Measurements from ENCODE around the gene ZNF652.

The ZNF652 gene

DNA sequence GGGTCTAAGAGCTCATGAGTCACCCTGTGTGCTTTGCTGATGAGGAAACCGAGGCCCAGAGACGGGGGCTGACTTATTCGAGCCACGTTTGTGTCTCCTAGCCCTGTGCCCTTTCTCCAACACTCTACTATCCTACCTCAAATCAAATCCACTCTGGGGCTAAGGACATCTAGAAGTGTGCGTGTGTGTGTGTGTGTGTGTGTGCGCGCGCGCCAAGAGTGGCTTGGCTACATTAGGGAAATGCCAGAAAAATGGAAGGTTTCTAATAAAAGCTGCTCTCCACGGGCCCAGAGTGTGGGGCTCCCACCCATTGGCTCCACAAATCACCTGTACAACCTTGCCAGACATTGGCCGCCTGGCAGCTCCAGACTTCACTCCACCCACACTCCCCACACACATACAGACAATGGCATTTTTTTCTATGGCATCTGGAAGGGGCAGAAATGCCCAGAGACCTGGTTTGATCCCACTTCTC, 101.2 kb downstream of the ZNF652 start:
- Histone ChIP-seq H3K36me3 (ENCODE audit: control insufficient read depth in 1 of 2, insufficient read depth in 2 of 2, low read length in 2 of 2) (no peaks in the 10 kb centered on the region), H3K79me1 (ENCODE audit: low read length) (peaks cover 17% of the 10 kb centered on the region), H3K4me3 (ENCODE audit: low read depth, low read length) (no peak overlapping the region), H3K27me3 (ENCODE audit: insufficient read depth, low read length) (no peaks in the 10 kb centered on the region), H3K14ac (ENCODE audit: low read length) (peak overlapping the region; percentile 71), H2AFZ (ENCODE audit: insufficient read depth, low read length, poor library complexity) (peak overlapping the region; percentile 82), H3K18ac (ENCODE audit: low read length) (peak overlapping the region; percentile 90), H4K8ac (ENCODE audit: low read depth, low read length) (peak overlapping the region; percentile 95), H2BK12ac (ENCODE audit: low read length) (peak overlapping the region; percentile 86), H3K23ac (ENCODE audit: low read length) (no peak overlapping the region), H4K91ac (ENCODE audit: low read depth, low read length) (peak overlapping the region; percentile 98), H3K4me2 (ENCODE audit: low read length) (peak overlapping the region; percentile 71), H2AK5ac (ENCODE audit: low read length) (peak overlapping the region; percentile 28), H3K27ac (ENCODE audit: low read depth, low read length) (peak overlapping the region; percentile 95), H2BK5ac (ENCODE audit: low read depth, low read length, poor library complexity) (peak overlapping the region; percentile 95), H3K9ac (ENCODE audit: low read length) (no peak overlapping the region), H3K79me2 (ENCODE audit: control insufficient read depth, insufficient read depth, low read length, poor library complexity) (peaks cover 4% of the 10 kb centered on the region), H2BK120ac (ENCODE audit: insufficient read depth, low read length, poor library complexity) (peak overlapping the region; percentile 97), H3K4me1 (ENCODE audit: control insufficient read depth in 1 of 2, insufficient read depth in 2 of 2, low read length in 2 of 2) (peaks cover 15 to 16% of the 10 kb centered on the region in 2 experiments), H4K12ac (ENCODE audit: low read depth, low read length) (peak overlapping the region; percentile 89), H3K9me3 (ENCODE audit: insufficient read depth, low read depth, low read length) (no peaks in the 10 kb centered on the region), H3K4ac (ENCODE audit: low read depth, low read length) (peak overlapping the region; percentile 0)
- DNase-seq = no peak
- no CpG with 5 or more reads among the region's 11 CpGs for WGBS (ENCODE audit: extremely low coverage, insufficient coverage, insufficient read length)

DNA sequence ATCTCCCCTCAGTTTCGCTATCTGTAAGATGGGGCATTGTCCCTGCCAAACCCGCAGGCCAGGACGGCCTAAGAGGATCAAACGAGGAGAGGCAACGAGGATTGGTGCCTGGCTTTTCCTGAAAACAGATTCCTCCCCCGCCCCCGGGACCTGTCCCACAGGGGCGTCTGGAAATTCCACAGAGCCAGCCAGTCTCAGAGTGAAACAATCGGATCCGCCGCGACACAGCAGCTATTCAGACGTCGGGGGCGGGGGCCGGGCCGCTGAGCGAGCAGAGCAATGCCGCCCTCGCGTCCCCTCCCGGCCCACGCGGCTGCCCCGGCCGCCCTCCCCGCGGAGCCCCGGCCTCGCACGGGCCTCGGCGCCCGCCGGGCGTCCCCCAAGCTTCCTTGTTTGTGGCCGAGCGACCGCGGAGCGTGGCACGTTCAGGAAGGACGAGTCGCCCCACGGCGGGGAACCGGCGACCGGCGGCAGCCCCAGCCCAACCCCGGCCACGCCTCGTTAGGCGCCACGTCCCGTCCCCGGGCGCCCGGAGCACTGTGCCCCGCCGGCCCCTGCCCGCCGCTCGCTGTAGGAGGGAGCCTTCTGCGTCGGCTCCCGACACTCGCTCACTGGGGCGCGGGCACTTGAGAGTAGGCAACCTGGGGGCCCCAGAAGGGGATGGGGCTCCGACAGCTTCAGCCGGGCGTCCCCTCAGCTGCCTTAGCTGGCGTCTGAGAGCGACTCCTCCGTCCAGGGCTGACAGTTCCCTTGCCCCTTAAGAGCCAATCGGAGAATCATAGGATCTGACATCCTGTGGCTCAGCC, 101.8 kb downstream of the ZNF652 start:
- peak overlapping the region; percentile 95 for H4K8ac ChIP-seq (ENCODE audit: low read depth, low read length)

DNA sequence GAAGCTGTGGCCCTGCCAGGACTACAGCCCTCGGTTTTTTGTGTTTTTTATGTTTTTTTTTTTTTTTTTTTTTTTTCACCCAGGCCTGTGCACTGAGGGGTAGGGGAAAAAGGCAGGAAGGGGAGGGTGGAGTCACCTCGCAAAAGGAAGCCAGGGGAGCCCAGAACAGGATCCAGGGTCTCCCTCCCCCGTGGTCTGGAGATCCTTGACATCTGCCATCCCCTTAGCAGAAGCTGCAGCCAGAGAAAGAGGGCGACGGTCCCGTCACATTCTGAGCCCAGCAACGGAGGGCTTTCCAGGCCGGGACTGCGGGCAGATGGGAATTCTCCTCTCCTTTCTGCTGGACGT, 102.4 kb downstream of the ZNF652 start:
- peak overlapping the region; percentile 67 for H4K12ac ChIP-seq (ENCODE audit: low read depth, low read length)
- H3K79me1 ChIP-seq (ENCODE audit: low read length) = peaks cover 17% of the 10 kb centered on the region
- no peaks in the 10 kb centered on the region for H3K27me3 ChIP-seq (ENCODE audit: insufficient read depth, low read length)

More for the DNA sequence above, 101.8 kb downstream of the ZNF652 start:
- Histone ChIP-seq H4K12ac (ENCODE audit: low read depth, low read length) (peak overlapping the region; percentile 89), H2BK5ac (ENCODE audit: low read depth, low read length, poor library complexity) (peak overlapping the region; percentile 95), H3K79me1 (ENCODE audit: low read length) (peaks cover 17% of the 10 kb centered on the region), H2AK5ac (ENCODE audit: low read length) (peak overlapping the region; percentile 60), H2BK12ac (ENCODE audit: low read length) (peak overlapping the region; percentile 86), H3K23ac (ENCODE audit: low read length) (no peak overlapping the region), H2BK120ac (ENCODE audit: insufficient read depth, low read length, poor library complexity) (peak overlapping the region; percentile 97), H3K4ac (ENCODE audit: low read depth, low read length) (peak overlapping the region; percentile 76), H4K91ac (ENCODE audit: low read depth, low read length) (peak overlapping the region; percentile 98), H3K14ac (ENCODE audit: low read length) (peak overlapping the region; percentile 71), H3K4me2 (ENCODE audit: low read length) (peak overlapping the region; percentile 71), H3K4me3 (ENCODE audit: low read depth, low read length) (peak overlapping the region; percentile 66), H3K79me2 (ENCODE audit: control insufficient read depth, insufficient read depth, low read length, poor library complexity) (peaks cover 4% of the 10 kb centered on the region), H3K9ac (ENCODE audit: low read length) (peak overlapping the region; percentile 64), H3K27me3 (ENCODE audit: insufficient read depth, low read length) (no peaks in the 10 kb centered on the region), H3K36me3 (ENCODE audit: control insufficient read depth in 1 of 2, insufficient read depth in 2 of 2, low read length in 2 of 2) (no peaks in the 10 kb centered on the region), H3K27ac (ENCODE audit: low read depth, low read length) (peak overlapping the region; percentile 95), H3K18ac (ENCODE audit: low read length) (peak overlapping the region; percentile 90), H3K4me1 (ENCODE audit: control insufficient read depth in 1 of 2, insufficient read depth in 2 of 2, low read length in 2 of 2) (peaks cover 15 to 16% of the 10 kb centered on the region in 2 experiments), H3K9me3 (ENCODE audit: insufficient read depth, low read depth, low read length) (no peaks in the 10 kb centered on the region), H2AFZ (ENCODE audit: insufficient read depth, low read length, poor library complexity) (peak overlapping the region; percentile 82)
- WGBS (ENCODE audit: extremely low coverage, insufficient coverage, insufficient read length) = no CpG with 5 or more reads among the region's 77 CpGs
- DNase-seq = peak; percentile 75 to 78

GRCh38 chr17:49258394-49258793, 103.7 kb downstream of the ZNF652 start:
- Histone ChIP-seq H3K27ac (ENCODE audit: low read depth, low read length) (no peak overlapping the region), H3K14ac (ENCODE audit: low read length) (no peak overlapping the region), H3K36me3 (ENCODE audit: control insufficient read depth in 1 of 2, insufficient read depth in 2 of 2, low read length in 2 of 2) (no peaks in the 10 kb centered on the region), H3K23ac (ENCODE audit: low read length) (no peak overlapping the region), H3K4me1 (ENCODE audit: control insufficient read depth in 1 of 2, insufficient read depth in 2 of 2, low read length in 2 of 2) (peaks cover 15 to 16% of the 10 kb centered on the region in 2 experiments), H3K4ac (ENCODE audit: low read depth, low read length) (no peak overlapping the region), H3K79me1 (ENCODE audit: low read length) (peaks cover 17% of the 10 kb centered on the region), H3K4me2 (ENCODE audit: low read length) (no peak overlapping the region), H3K79me2 (ENCODE audit: control insufficient read depth, insufficient read depth, low read length, poor library complexity) (peaks cover 4% of the 10 kb centered on the region), H2AK5ac (ENCODE audit: low read length) (no peak overlapping the region), H3K9ac (ENCODE audit: low read length) (no peak overlapping the region), H4K91ac (ENCODE audit: low read depth, low read length) (no peak overlapping the region), H2BK5ac (ENCODE audit: low read depth, low read length, poor library complexity) (no peak overlapping the region), H2BK12ac (ENCODE audit: low read length) (no peak overlapping the region), H2AFZ (ENCODE audit: insufficient read depth, low read length, poor library complexity) (no peak overlapping the region), H3K27me3 (ENCODE audit: insufficient read depth, low read length) (no peaks in the 10 kb centered on the region), H3K9me3 (ENCODE audit: insufficient read depth, low read depth, low read length) (no peaks in the 10 kb centered on the region), H4K8ac (ENCODE audit: low read depth, low read length) (no peak overlapping the region), H3K4me3 (ENCODE audit: low read depth, low read length) (no peak overlapping the region), H2BK120ac (ENCODE audit: insufficient read depth, low read length, poor library complexity) (peak overlapping the region; percentile 24), H4K12ac (ENCODE audit: low read depth, low read length) (no peak overlapping the region), H3K18ac (ENCODE audit: low read length) (no peak overlapping the region)
- no peak for DNase-seq
- WGBS (ENCODE audit: extremely low coverage, insufficient coverage, insufficient read length) = no CpG with 5 or more reads among the region's 3 CpGs

More for the DNA sequence above, 102.4 kb downstream of the ZNF652 start:
- H3K36me3 ChIP-seq (ENCODE audit: control insufficient read depth in 1 of 2, insufficient read depth in 2 of 2, low read length in 2 of 2) = no peaks in the 10 kb centered on the region
- peak overlapping the region; percentile 84 for H2BK120ac ChIP-seq (ENCODE audit: insufficient read depth, low read length, poor library complexity)
- H3K79me2 ChIP-seq (ENCODE audit: control insufficient read depth, insufficient read depth, low read length, poor library complexity) = peaks cover 4% of the 10 kb centered on the region
- peak overlapping the region; percentile 26 for H2AK5ac ChIP-seq (ENCODE audit: low read length)
- H3K4me1 ChIP-seq (ENCODE audit: control insufficient read depth in 1 of 2, insufficient read depth in 2 of 2, low read length in 2 of 2) = peaks cover 15 to 16% of the 10 kb centered on the region in 2 experiments
- peak overlapping the region; percentile 61 for H3K14ac ChIP-seq (ENCODE audit: low read length)
- peak overlapping the region; percentile 76 for H3K4ac ChIP-seq (ENCODE audit: low read depth, low read length)
- peak overlapping the region; percentile 95 for H3K27ac ChIP-seq (ENCODE audit: low read depth, low read length)
- H2BK12ac ChIP-seq (ENCODE audit: low read length) = peak overlapping the region; percentile 63
- no peak overlapping the region for H3K4me3 ChIP-seq (ENCODE audit: low read depth, low read length)
- no peak overlapping the region for H3K23ac ChIP-seq (ENCODE audit: low read length)
- WGBS (ENCODE audit: extremely low coverage, insufficient coverage, insufficient read length) = no CpG with 5 or more reads among the region's 10 CpGs
- H3K9ac ChIP-seq (ENCODE audit: low read length) = no peak overlapping the region
- no peak for DNase-seq
- peak overlapping the region; percentile 45 for H3K18ac ChIP-seq (ENCODE audit: low read length)
- H2AFZ ChIP-seq (ENCODE audit: insufficient read depth, low read length, poor library complexity) = peak overlapping the region; percentile 82
- H4K91ac ChIP-seq (ENCODE audit: low read depth, low read length) = peak overlapping the region; percentile 98
- H3K9me3 ChIP-seq (ENCODE audit: insufficient read depth, low read depth, low read length) = no peaks in the 10 kb centered on the region
- H4K8ac ChIP-seq (ENCODE audit: low read depth, low read length) = peak overlapping the region; percentile 84
- H3K4me2 ChIP-seq (ENCODE audit: low read length) = peak overlapping the region; percentile 71
- peak overlapping the region; percentile 95 for H2BK5ac ChIP-seq (ENCODE audit: low read depth, low read length, poor library complexity)
